OCI-LY1 (cell line): ENCODE measurements around the gene LYL1.

Source experiments
- CTCF ChIP-seq: fragments of 200-600 bp; sonication (generic), shearing (Covaris generic); IDR thresholded peaks from 2 replicates; pipeline ENCODE4 v1.5.1; 2017; ENCODE audit warnings: mild to moderate bottlenecking, antibody characterized with exemption, low read length, moderate library complexity, mixed read lengths
- EZH2 ChIP-seq: fragments of 200-600 bp; sonication (generic), shearing (Covaris generic); IDR thresholded peaks from 2 replicates; pipeline ENCODE4 v1.8.0; 2017; ENCODE audit warnings: borderline replicate concordance, mixed run types, mild to moderate bottlenecking, antibody characterized with exemption, low read length, moderate library complexity, mixed read lengths

- TF ChIP-seq CTCF (no peak), EZH2 (no peak)
Observed at GRCh38 chr19:13087795-13088537, 14.7 kb downstream of the LYL1 start.
